HuH-7.5 (cell line): ENCODE measurements around the gene PRKCZ.
"Not testable (repeated sequence)": the region's sequence is repeated elsewhere in the genome, so short reads cannot be mapped to it uniquely, and the experiment has no call there.

Experiments
- DNase-seq: peaks from one replicate; pipeline ENCODE4 v3.0.0; 2011; ENCODE audit warnings: low spot score

PRKCZ gene

GRCh38 chr1:2103266-2103900 lies 53.2 kb downstream of the PRKCZ start:
- no peak for DNase-seq

- no peak for DNase-seq
These were observed 53.8 kb downstream of the PRKCZ start for GRCh38 chr1:2103901-2104590.

- no peak for DNase-seq
These were observed 54.6 kb downstream of the PRKCZ start for GRCh38 chr1:2104621-2105427.

GRCh38 chr1:2105781-2106524 lies 55.7 kb downstream of the PRKCZ start:
- DNase-seq: no peak

GRCh38 chr1:2106659-2107405 lies 56.6 kb downstream of the PRKCZ start:
- no peak for DNase-seq

GRCh38 chr1:2107586-2108212 lies 57.5 kb downstream of the PRKCZ start:
- no peak for DNase-seq

- DNase-seq: peak; percentile 76
These were observed 58.1 kb downstream of the PRKCZ start for GRCh38 chr1:2108213-2108876.

GRCh38 chr1:2108877-2109580 lies 58.8 kb downstream of the PRKCZ start:
- no peak for DNase-seq

GRCh38 chr1:2109581-2110021 lies 59.4 kb downstream of the PRKCZ start:
- no peak for DNase-seq

GRCh38 chr1:2110191-2110737 lies 60.1 kb downstream of the PRKCZ start:
- DNase-seq: no peak

GRCh38 chr1:2110738-2111673 lies 60.8 kb downstream of the PRKCZ start:
- no peak for DNase-seq

- no peak for DNase-seq
These were observed 61.4 kb downstream of the PRKCZ start for GRCh38 chr1:2111674-2112035.

GRCh38 chr1:2112280-2112701 lies 62.1 kb downstream of the PRKCZ start:
- no peak for DNase-seq

GRCh38 chr1:2113620-2114135 lies 63.5 kb downstream of the PRKCZ start:
- DNase-seq: no peak

- DNase-seq: not testable (repeated sequence)
These were observed 64.4 kb downstream of the PRKCZ start for GRCh38 chr1:2114635-2115007.

GRCh38 chr1:2115008-2115641 lies 64.9 kb downstream of the PRKCZ start:
- no peak for DNase-seq

- no peak for DNase-seq
These were observed 65.6 kb downstream of the PRKCZ start for GRCh38 chr1:2115702-2116341.
